A549 (cell line): ENCODE data around the gene SERPINE1. TPM values are rescaled to one million over a fixed set of nuclear protein-coding genes. Genes with fewer than 3 reads are reported as not detected.

Experiments used
- ATAC-seq, 2 experiments: fragments of 200-7000 bp in 1 of 2; fragments of >200 bp in 1 of 2; cut with Nextera tagmentation in 1 of 2; cut with Tn5 transposase in 1 of 2; 3 replicates each; pipeline versions ENCODE4 v1.8.0 to v1.9.1; 2018 to 2020; ENCODE audit warnings: mild to moderate bottlenecking in 1 of 2, moderate library complexity in 1 of 2
- CTCF ChIA-PET: fragments of 300-600 bp; sonication (Branson Sonifier 250); formaldehyde crosslinking; extraction: SDS; loops from one replicate; lab custom pipeline; 2021; ENCODE audit warnings: antibody characterized with exemption, inconsistent platforms; lab: Yijun Ruan, JAX
- POLR2A ChIA-PET: fragments of 350-600 bp; formaldehyde crosslinking; extraction: SDS; loops from one replicate; lab custom pipeline; 2021; ENCODE audit warnings: antibody characterized with exemption, inconsistent platforms; lab: Yijun Ruan, JAX
- DNase-seq, 2 experiments: peaks; one replicate each; pipeline versions ENCODE4 v3.0.0 to v3.0.0-alpha.2; 2011 to 2016; ENCODE audit warnings: low read depth in 1 of 2, low spot score in 1 of 2
- FAIRE-seq: peaks from 2 replicates; lab custom pipeline; 2011; peaks lifted over from hg19 to GRCh38; lab: Jason Lieb, UNC
- H3K27ac ChIP-seq, 2 experiments: fragments of >200 bp; sonication (Bioruptor Twin); formaldehyde crosslinking; 3 replicates each; pipeline ENCODE4 v1.5.1; 2016 to 2017
- H3K4me1 ChIP-seq: fragments of >200 bp; sonication (Bioruptor Twin); formaldehyde crosslinking; 3 replicates; pipeline ENCODE4 v1.6.1; 2016
- H3K4me2 ChIP-seq: fragments of >200 bp; sonication (Bioruptor Twin); formaldehyde crosslinking; 3 replicates; pipeline ENCODE4 v1.6.1; 2016
- H3K4me3 ChIP-seq: fragments of >200 bp; sonication (Bioruptor Twin); formaldehyde crosslinking; 3 replicates; pipeline ENCODE4 v1.5.1; 2016
- H3K9me3 ChIP-seq: fragments of >200 bp; sonication (Bioruptor Twin); formaldehyde crosslinking; 3 replicates; pipeline ENCODE4 v1.6.1; 2016
- BCL3 ChIP-seq: fragments of >200 bp; sonication (Bioruptor Twin); formaldehyde crosslinking; IDR thresholded peaks from 3 replicates; pipeline ENCODE4 v1.6.1; 2016
- BHLHE40 ChIP-seq: IDR thresholded peaks from 2 replicates; pipeline ENCODE4 v1.6.1; 2012; ENCODE audit warnings: low read depth, low read length, inconsistent platforms
- CBX2 ChIP-seq: fragments of 200-600 bp; sonication (generic); IDR thresholded peaks from 2 replicates; pipeline ENCODE4 v1.6.1; 2016; ENCODE audit warnings: low read depth, mild to moderate bottlenecking, borderline replicate concordance
- CEBPB ChIP-seq, 2 experiments: fragments of >200 bp in 1 of 2; sonication (Bioruptor Twin) in 1 of 2; formaldehyde crosslinking in 1 of 2; IDR thresholded peaks; 2 replicates each; pipeline ENCODE4 v1.6.1; 2012 to 2016
- EP300 ChIP-seq, 2 experiments: fragments of >200 bp; sonication (Bioruptor Twin); formaldehyde crosslinking; IDR thresholded peaks; 2 replicates in 1 of 2; 3 replicates in 1 of 2; pipeline ENCODE4 v1.6.1; 2016 to 2017
- FOSL2 ChIP-seq, 2 experiments: fragments of 450-650 bp in 1 of 2; fragments of >200 bp in 1 of 2; sonication (Bioruptor Twin) in 1 of 2; formaldehyde crosslinking; IDR thresholded peaks; 2 replicates each; pipeline versions ENCODE4 v1.5.0 to v1.6.1; 2016 to 2020; ENCODE audit warnings: mild to moderate bottlenecking in 1 of 2, moderate library complexity in 1 of 2
- HDAC2 ChIP-seq: fragments of 200-600 bp; sonication (generic); IDR thresholded peaks from 2 replicates; pipeline ENCODE4 v1.6.1; 2016
- HMGXB4 ChIP-seq: fragments of 250-450 bp; sonication (Bioruptor Pico); IDR thresholded peaks from 2 replicates; pipeline ENCODE4 v1.5.0; 2021; ENCODE audit warnings: mild to moderate bottlenecking, moderate library complexity, borderline replicate concordance
- NPAS2 ChIP-seq: fragments of 250-450 bp; sonication (Bioruptor Pico); IDR thresholded peaks from 2 replicates; pipeline ENCODE4 v1.8.0; 2022; ENCODE audit warnings: mild to moderate bottlenecking, moderate library complexity, borderline replicate concordance
- NR3C1 ChIP-seq: fragments of >200 bp; sonication (Bioruptor Twin); formaldehyde crosslinking; IDR thresholded peaks from 3 replicates; pipeline ENCODE4 v1.6.1; 2017
- POLR2A ChIP-seq: IDR thresholded peaks from 2 replicates; pipeline ENCODE4 v1.6.1; 2012; ENCODE audit warnings: mild to moderate bottlenecking, low read length
- RAD21 ChIP-seq, 2 experiments: fragments of >200 bp in 1 of 2; sonication (Bioruptor Twin) in 1 of 2; formaldehyde crosslinking in 1 of 2; IDR thresholded peaks in 1 of 2; conservative IDR thresholded peaks in 1 of 2; 2 replicates in 1 of 2; 3 replicates in 1 of 2; pipeline ENCODE4 v1.6.1; 2012 to 2018; ENCODE audit warnings: inconsistent platforms in 1 of 2
- RARB ChIP-seq: fragments of 250-450 bp; sonication (Bioruptor Pico); IDR thresholded peaks from 2 replicates; pipeline ENCODE4 v1.8.0; 2021; ENCODE audit warnings: mild to moderate bottlenecking, moderate library complexity
- SMC3 ChIP-seq: fragments of >200 bp; sonication (Bioruptor Twin); formaldehyde crosslinking; IDR thresholded peaks from 3 replicates; pipeline ENCODE4 v1.6.1; 2018; ENCODE audit warnings: inconsistent platforms
- WGBS: methylation state at CpG from one replicate; pipeline ENCODE4 v1.1.6; 2017; ENCODE audit errors: missing lambda C conversion rate; 5-methylcytosine and 5-hydroxymethylcytosine counted together
- polyA plus RNA-seq, 4 experiments: library from polyadenylated mRNA; depleted of rRNA in 3 of 4; stranded (reverse); fragments of >200 nt; fragmentation: RNase III in 1 of 4; extraction: RNeasy Plus Mini Kit Qiagen cat#74134 plus additional on column Dnase treatment in 1 of 4; gene quantifications; 2 replicates in 3 of 4; 3 replicates in 1 of 4; pipeline ENCODE4 v1.2.3, GENCODE V29; 2011 to 2017
- TF ChIP-seq, protein P1 (sequence below): fragments of >200 bp; sonication (Bioruptor Twin); formaldehyde crosslinking; IDR thresholded peaks from 3 replicates; pipeline ENCODE4 v1.5.1; 2016
- TF ChIP-seq, protein P2 (sequence below): IDR thresholded peaks from 2 replicates; pipeline ENCODE4 v1.6.1; 2012
- TF ChIP-seq, protein P3 (sequence below): IDR thresholded peaks from 2 replicates; pipeline ENCODE4 v1.6.1; 2012
- TF ChIP-seq, protein P4 (sequence below): fragments of 150-350 bp; IDR thresholded peaks from 2 replicates; pipeline ENCODE4 v1.6.1; 2014; ENCODE audit warnings: low read depth, mild to moderate bottlenecking, low read length
- TF ChIP-seq, protein P5 (sequence below): fragments of 450-650 bp; IDR thresholded peaks from 2 replicates; pipeline ENCODE4 v1.6.1; 2014; ENCODE audit warnings: antibody characterized with exemption

SERPINE1 gene
- polyA plus RNA-seq, 2 of the 4 experiments (the other 2 are of a cell fraction) = 286 to 355 TPM

DNA sequence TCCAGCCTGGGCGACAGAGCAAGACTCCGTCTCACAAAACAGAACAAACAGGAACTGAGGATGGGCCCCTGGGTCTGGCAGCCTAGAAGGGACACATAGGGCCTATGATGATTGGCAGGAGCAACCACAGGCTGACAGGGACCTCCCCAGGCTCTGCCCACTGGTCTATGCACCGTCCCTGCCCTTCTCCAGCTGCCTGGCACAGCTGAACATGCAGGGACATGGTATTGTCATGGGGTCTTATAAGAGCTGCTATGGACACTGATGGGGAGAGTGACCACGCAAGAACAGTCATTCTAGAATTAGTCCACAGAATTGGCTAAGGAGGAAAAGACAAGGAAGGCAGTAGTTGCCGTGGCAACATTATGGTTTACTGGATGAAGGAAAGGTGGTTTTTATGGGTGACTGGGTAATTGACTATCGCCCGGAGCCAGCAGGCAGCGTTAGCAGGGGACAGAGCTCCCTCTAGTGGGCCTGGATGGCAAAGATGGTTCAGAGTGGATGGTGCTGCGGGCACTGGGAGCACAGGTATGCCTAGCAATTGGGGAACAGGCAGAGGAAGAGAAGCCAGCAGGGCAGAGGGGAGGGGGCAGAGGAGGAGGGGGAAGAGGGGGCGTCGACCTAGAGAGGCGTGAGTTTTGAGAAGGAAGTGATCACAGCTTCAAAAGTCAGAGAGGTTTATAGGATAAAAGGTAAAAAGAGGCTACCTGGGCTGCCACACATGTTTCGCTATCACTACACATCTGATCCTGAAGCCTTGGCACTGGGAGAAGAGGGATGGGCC, 49.4 kb upstream of the SERPINE1 start:
- ChIA-PET POLR2A (interaction anchor here (0.6 to 1.2 kb wide), 4 partner anchors 49 to 246 kb away, joined by 3 to 13 read pairs (median 6); partner anchors contain the start of genes SERPINE1 and SRRT), CTCF (interaction anchor here (0.6 to 9.2 kb wide), 48 partner anchors 9 to 213 kb away, joined by 3 to 71 read pairs (median 4); partner anchors contain the start of genes ACHE, PLOD3, SERPINE1 and UFSP1)

More for the DNA sequence above, 49.4 kb upstream of the SERPINE1 start:
- no peak for TF ChIP-seq FOSL2 (IDR thresholded peaks at IDR 0.05)
- TF ChIP-seq FOSL2 (CRISPR knock-in tag; IDR thresholded peaks at IDR 0.05) = no peak
- TF ChIP-seq, protein P1, sequence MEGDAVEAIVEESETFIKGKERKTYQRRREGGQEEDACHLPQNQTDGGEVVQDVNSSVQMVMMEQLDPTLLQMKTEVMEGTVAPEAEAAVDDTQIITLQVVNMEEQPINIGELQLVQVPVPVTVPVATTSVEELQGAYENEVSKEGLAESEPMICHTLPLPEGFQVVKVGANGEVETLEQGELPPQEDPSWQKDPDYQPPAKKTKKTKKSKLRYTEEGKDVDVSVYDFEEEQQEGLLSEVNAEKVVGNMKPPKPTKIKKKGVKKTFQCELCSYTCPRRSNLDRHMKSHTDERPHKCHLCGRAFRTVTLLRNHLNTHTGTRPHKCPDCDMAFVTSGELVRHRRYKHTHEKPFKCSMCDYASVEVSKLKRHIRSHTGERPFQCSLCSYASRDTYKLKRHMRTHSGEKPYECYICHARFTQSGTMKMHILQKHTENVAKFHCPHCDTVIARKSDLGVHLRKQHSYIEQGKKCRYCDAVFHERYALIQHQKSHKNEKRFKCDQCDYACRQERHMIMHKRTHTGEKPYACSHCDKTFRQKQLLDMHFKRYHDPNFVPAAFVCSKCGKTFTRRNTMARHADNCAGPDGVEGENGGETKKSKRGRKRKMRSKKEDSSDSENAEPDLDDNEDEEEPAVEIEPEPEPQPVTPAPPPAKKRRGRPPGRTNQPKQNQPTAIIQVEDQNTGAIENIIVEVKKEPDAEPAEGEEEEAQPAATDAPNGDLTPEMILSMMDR = peak; percentile 91
- TF ChIP-seq EP300 (IDR thresholded peaks at IDR 0.05) = no peak
- TF ChIP-seq HDAC2 = no peak
- no peak for TF ChIP-seq BCL3
- TF ChIP-seq NR3C1 = no peak
- TF ChIP-seq NPAS2 (CRISPR knock-in tag) = no peak
- TF ChIP-seq RARB (CRISPR knock-in tag) = no peak
- no peak for TF ChIP-seq CEBPB (IDR thresholded peaks at IDR 0.05)
- TF ChIP-seq, protein P2, sequence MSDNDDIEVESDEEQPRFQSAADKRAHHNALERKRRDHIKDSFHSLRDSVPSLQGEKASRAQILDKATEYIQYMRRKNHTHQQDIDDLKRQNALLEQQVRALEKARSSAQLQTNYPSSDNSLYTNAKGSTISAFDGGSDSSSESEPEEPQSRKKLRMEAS = 0 out of 2 replicates have a peak, but pooled peaks have one; percentile 23
- no peak for TF ChIP-seq POLR2A
- TF ChIP-seq, protein P3, sequence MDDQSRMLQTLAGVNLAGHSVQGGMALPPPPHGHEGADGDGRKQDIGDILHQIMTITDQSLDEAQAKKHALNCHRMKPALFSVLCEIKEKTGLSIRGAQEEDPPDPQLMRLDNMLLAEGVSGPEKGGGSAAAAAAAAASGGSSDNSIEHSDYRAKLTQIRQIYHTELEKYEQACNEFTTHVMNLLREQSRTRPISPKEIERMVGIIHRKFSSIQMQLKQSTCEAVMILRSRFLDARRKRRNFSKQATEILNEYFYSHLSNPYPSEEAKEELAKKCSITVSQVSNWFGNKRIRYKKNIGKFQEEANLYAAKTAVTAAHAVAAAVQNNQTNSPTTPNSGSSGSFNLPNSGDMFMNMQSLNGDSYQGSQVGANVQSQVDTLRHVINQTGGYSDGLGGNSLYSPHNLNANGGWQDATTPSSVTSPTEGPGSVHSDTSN = no peak
- no peak for TF ChIP-seq CBX2
- TF ChIP-seq, protein P4, sequence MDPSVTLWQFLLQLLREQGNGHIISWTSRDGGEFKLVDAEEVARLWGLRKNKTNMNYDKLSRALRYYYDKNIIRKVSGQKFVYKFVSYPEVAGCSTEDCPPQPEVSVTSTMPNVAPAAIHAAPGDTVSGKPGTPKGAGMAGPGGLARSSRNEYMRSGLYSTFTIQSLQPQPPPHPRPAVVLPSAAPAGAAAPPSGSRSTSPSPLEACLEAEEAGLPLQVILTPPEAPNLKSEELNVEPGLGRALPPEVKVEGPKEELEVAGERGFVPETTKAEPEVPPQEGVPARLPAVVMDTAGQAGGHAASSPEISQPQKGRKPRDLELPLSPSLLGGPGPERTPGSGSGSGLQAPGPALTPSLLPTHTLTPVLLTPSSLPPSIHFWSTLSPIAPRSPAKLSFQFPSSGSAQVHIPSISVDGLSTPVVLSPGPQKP = no peak
- peak; percentile 89 to 96 for TF ChIP-seq RAD21 (conservative IDR thresholded peaks at IDR 0.05 in 1 of 2, IDR thresholded peaks at IDR 0.05 in 1 of 2)
- TF ChIP-seq, protein P5, sequence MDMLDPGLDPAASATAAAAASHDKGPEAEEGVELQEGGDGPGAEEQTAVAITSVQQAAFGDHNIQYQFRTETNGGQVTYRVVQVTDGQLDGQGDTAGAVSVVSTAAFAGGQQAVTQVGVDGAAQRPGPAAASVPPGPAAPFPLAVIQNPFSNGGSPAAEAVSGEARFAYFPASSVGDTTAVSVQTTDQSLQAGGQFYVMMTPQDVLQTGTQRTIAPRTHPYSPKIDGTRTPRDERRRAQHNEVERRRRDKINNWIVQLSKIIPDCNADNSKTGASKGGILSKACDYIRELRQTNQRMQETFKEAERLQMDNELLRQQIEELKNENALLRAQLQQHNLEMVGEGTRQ = no peak
- TF ChIP-seq HMGXB4 (CRISPR knock-in tag) = no peak
- peak; percentile 85 for TF ChIP-seq SMC3
- no peak for TF ChIP-seq BHLHE40
- WGBS = 28% methylated on average over 13 of the region's 13 CpGs
- Histone ChIP-seq H3K4me1 (no peaks in the 10 kb centered on the region), H3K4me3 (no peak overlapping the region), H3K9me3 (0 out of 3 replicates have a peak, but pooled peaks cover 2% of the 10 kb centered on the region), H3K27ac (0 out of 6 replicates have a peak overlapping the region, but pooled peaks of 1 of the 2 experiments have one; percentile 12), H3K4me2 (peak overlapping the region; percentile 4; the same call in 1 of the 3 replicates)
- ATAC-seq = peak; percentile 99 to 100
- FAIRE-seq = no peak
- peak; percentile 78 to 85 for DNase-seq
